WTC11 (cell line): ENCODE measurements around the gene ZNF41. TPM values are rescaled to one million over a fixed set of nuclear protein-coding genes. Genes with fewer than 3 reads are reported as not detected.
"Not testable (repeated sequence)": the region's sequence is repeated elsewhere in the genome, so short reads cannot be mapped to it uniquely, and the experiment has no call there.

ENCODE experiments used
- ATAC-seq: fragments of 200-7000 bp; cut with Tn5 transposase; 2 replicates; pipeline ENCODE4 v1.10.0; 2021; ENCODE audit warnings: mild to moderate bottlenecking, moderate library complexity
- CTCF ChIA-PET: fragments of 300-600 bp; sonication (Branson Sonifier 250); formaldehyde crosslinking; loops from one replicate; lab custom pipeline; 2021; ENCODE audit warnings: antibody characterized with exemption; lab: Charles Lee
- POLR2A ChIA-PET: fragments of 350-600 bp; sonication (Branson Sonifier 250); formaldehyde crosslinking; loops from one replicate; lab custom pipeline; 2021; ENCODE audit warnings: antibody characterized with exemption; lab: Charles Lee
- DNase-seq: peaks from one replicate; pipeline ENCODE4 v3.0.0; 2021; ENCODE audit warnings: low spot score
- H3K27ac Mint-ChIP-seq: 2 replicates; pipeline ENCODE4 v1.8.0; 2021; ENCODE audit warnings: mixed read lengths
- H3K27me3 Mint-ChIP-seq: 2 replicates; pipeline ENCODE4 v1.8.0; 2021; ENCODE audit warnings: low read depth, mild to moderate bottlenecking, moderate library complexity, mixed read lengths
- H3K36me3 Mint-ChIP-seq: 2 replicates; pipeline ENCODE4 v1.8.0; 2021; ENCODE audit warnings: mixed read lengths
- H3K4me1 Mint-ChIP-seq: 2 replicates; pipeline ENCODE4 v1.8.0; 2022; ENCODE audit warnings: mixed read lengths
- H3K4me3 Mint-ChIP-seq: 2 replicates; pipeline ENCODE4 v1.8.0; 2021; ENCODE audit warnings: mild to moderate bottlenecking, moderate library complexity, mixed read lengths
- H3K9me3 Mint-ChIP-seq: 2 replicates; pipeline ENCODE4 v1.8.0; 2021; ENCODE audit warnings: mixed read lengths
- CREB1 ChIP-seq: sonication (generic); formaldehyde crosslinking; IDR thresholded peaks from 2 replicates; pipeline ENCODE4 v1.8.0; 2023; ENCODE audit warnings: mild to moderate bottlenecking, missing genetic modification reagents
- EMX1 ChIP-seq: fragments of 250-450 bp; sonication (Bioruptor Pico); IDR thresholded peaks from 2 replicates; pipeline ENCODE4 v1.8.0; 2021; ENCODE audit warnings: mild to moderate bottlenecking
- FOXK1 ChIP-seq: sonication (generic); formaldehyde crosslinking; IDR thresholded peaks from 2 replicates; pipeline ENCODE4 v1.8.0; 2022; ENCODE audit warnings: mild to moderate bottlenecking, moderate library complexity, missing genetic modification reagents
- HMGA2 ChIP-seq: fragments of 250-450 bp; sonication (Bioruptor Pico); IDR thresholded peaks from 2 replicates; pipeline ENCODE4 v1.4.0; 2021; ENCODE audit warnings: mild to moderate bottlenecking, moderate library complexity
- IRF2 ChIP-seq: sonication (generic); formaldehyde crosslinking; IDR thresholded peaks from 2 replicates; pipeline ENCODE4 v1.8.0; 2022; ENCODE audit warnings: low read depth, missing genetic modification reagents, borderline replicate concordance
- JUN ChIP-seq: sonication (generic); formaldehyde crosslinking; IDR thresholded peaks from 2 replicates; pipeline ENCODE4 v1.8.0; 2023; ENCODE audit warnings: mild to moderate bottlenecking, missing genetic modification reagents
- MXD4 ChIP-seq: fragments of 250-450 bp; sonication (Bioruptor Pico); IDR thresholded peaks from 2 replicates; pipeline ENCODE4 v1.8.0; 2021; ENCODE audit warnings: mild to moderate bottlenecking, moderate library complexity, borderline replicate concordance
- MYBL2 ChIP-seq: sonication (generic); formaldehyde crosslinking; IDR thresholded peaks from 2 replicates; pipeline ENCODE4 v1.8.1; 2023; ENCODE audit warnings: mild to moderate bottlenecking, moderate library complexity, missing genetic modification reagents
- PREB ChIP-seq: sonication (generic); formaldehyde crosslinking; IDR thresholded peaks from 2 replicates; pipeline ENCODE4 v1.8.1; 2022; ENCODE audit warnings: mild to moderate bottlenecking, missing genetic modification reagents, moderate library complexity, borderline replicate concordance
- SMAD3 ChIP-seq: sonication (generic); formaldehyde crosslinking; IDR thresholded peaks from 2 replicates; pipeline ENCODE4 v1.8.0; 2022; ENCODE audit warnings: missing genetic modification reagents, mild to moderate bottlenecking, borderline replicate concordance
- STAT6 ChIP-seq: sonication (generic); formaldehyde crosslinking; conservative IDR thresholded peaks from 2 replicates; pipeline ENCODE4 v1.8.1; 2023; ENCODE audit warnings: mild to moderate bottlenecking, low read depth, missing genetic modification reagents, moderate library complexity
- TEAD4 ChIP-seq: sonication (generic); formaldehyde crosslinking; IDR thresholded peaks from 2 replicates; pipeline ENCODE4 v1.8.0; 2022; ENCODE audit warnings: mild to moderate bottlenecking, missing genetic modification reagents
- ZNF121 ChIP-seq: sonication (generic); formaldehyde crosslinking; IDR thresholded peaks from 2 replicates; pipeline ENCODE4 v1.8.0; 2023; ENCODE audit warnings: missing genetic modification reagents
- ZNF396 ChIP-seq: fragments of 250-450 bp; sonication (Bioruptor Pico); IDR thresholded peaks from 2 replicates; pipeline ENCODE4 v1.8.0; 2021; ENCODE audit warnings: mild to moderate bottlenecking, moderate library complexity, borderline replicate concordance
- ZNF423 ChIP-seq: fragments of 250-450 bp; sonication (Bioruptor Pico); IDR thresholded peaks from 2 replicates; pipeline ENCODE4 v2.1.2; 2022; ENCODE audit warnings: mild to moderate bottlenecking, moderate library complexity
- total RNA-seq: library from RNA; stranded (reverse); gene quantifications from 3 replicates; pipeline ENCODE4 v1.2.3, GENCODE V29; 2021
- TF ChIP-seq, protein P1 (sequence below): fragments of 250-450 bp; sonication (Bioruptor Pico); IDR thresholded peaks from 2 replicates; pipeline ENCODE4 v1.8.0; 2021; ENCODE audit warnings: mild to moderate bottlenecking
- TF ChIP-seq, protein P2 (sequence below): sonication (generic); formaldehyde crosslinking; IDR thresholded peaks from 2 replicates; pipeline ENCODE4 v1.8.1; 2023; ENCODE audit warnings: mild to moderate bottlenecking, missing genetic modification reagents, moderate library complexity
- TF ChIP-seq, protein P3 (sequence below): sonication (generic); formaldehyde crosslinking; IDR thresholded peaks from 2 replicates; pipeline ENCODE4 v1.8.0; 2023; ENCODE audit warnings: missing genetic modification reagents

The ZNF41 gene
- total RNA-seq, 1 experiment from 2014 or later: 4.9 TPM

DNA sequence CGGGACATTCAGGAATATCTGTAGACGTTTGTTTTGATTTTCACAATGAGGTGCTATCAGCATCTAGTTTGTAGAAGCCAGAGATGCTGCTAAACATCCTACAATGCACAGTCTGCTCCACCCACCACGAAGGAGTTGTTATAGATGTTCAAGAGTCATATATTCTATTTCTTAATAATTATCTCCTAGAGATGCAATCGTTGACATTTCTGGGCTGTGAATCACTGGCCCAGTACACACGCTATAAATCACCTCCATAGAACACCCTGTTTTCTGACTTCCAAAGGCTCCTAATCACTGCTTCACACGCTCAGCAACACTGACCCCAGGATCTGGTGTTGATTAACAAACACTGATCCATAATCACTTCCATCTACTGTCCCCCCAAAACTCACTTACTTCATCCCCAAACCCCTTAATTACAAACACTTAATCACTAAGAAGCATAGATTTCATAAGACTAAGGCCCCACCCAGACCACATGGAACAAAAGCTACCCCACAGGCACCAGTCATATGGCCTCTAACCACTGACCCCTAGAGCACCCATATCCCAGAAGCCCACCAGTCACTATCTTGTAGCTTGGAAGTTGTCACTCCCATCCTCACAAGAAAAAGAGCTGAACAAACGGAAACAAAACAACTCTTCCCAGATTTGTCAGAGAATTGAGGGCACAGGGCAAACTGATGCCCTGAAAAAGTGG is 31.7 kb upstream of the ZNF41 start:
- ChIA-PET CTCF (interaction anchor here (0.6 to 1.2 kb wide), 3 partner anchors 9 to 18 kb away, joined by 3 to 9 read pairs (median 4); no protein-coding TSS in a partner anchor), POLR2A (no interaction called here)
- peaks cover 13% of the 10 kb centered on the region for H3K4me1 Mint-ChIP-seq
- H3K4me3 Mint-ChIP-seq: peak overlapping the region; percentile 86
- H3K27me3 Mint-ChIP-seq: no peaks in the 10 kb centered on the region
- DNase-seq (no peak), ATAC-seq (no peak)
- H3K27ac Mint-ChIP-seq: no peak overlapping the region
- no peak for TF ChIP-seq FOXK1 (CRISPR knock-in tag)
- no peak for TF ChIP-seq JUN (CRISPR knock-in tag)
- no peak for TF ChIP-seq EMX1 (CRISPR knock-in tag)
- TF ChIP-seq SMAD3 (CRISPR knock-in tag): no peak
- TF ChIP-seq IRF2: no peak
- no peaks in the 10 kb centered on the region for H3K9me3 Mint-ChIP-seq
- no peaks in the 10 kb centered on the region for H3K36me3 Mint-ChIP-seq

DNA sequence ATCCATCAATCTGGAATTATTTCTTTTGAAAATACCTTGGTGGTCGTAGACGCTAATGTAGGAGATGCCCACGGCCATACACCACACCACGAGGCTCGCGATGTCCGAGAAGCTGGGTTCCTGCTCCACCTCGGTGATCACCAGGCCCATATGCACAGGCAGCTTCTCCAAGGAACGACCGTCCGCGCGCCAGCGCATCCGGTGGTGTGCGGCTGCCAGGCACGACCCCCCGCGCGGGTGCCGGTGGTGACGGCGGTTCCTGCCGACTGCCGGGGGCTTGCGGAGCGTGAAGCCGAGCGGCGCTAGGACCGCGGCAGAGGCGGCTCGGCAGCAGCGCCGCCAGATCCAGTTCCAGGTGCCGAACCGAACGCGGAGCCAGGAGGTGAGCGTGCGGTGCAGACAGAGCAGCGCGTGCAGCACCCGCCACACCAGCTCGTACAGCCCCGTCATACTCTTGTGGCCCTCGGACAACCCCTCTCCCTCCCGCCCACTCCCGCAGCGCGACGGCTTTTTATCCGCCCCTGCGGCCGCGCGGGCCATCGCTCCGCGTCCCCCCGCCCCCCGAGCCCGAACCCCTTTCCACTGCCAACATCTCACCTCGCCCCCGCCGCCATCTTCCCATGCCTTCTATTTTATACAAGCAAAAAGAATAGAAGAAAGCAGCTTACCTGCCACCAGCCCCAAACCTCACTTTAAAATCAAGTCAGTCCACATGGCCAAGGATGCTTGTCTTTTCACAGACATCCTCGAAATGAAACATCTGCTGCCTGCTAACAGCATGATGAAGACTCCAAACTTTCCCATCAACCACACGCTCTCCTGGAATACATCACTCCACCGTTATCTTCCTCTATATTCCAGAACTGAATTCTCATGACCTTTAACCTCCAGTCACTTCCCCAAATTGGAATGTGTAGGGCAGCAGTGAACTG is 30.3 kb upstream of the ZNF41 start:
- not testable (repeated sequence) for H3K36me3 Mint-ChIP-seq, H3K9me3 Mint-ChIP-seq, H3K27me3 Mint-ChIP-seq
- DNase-seq (peak; percentile 16), ATAC-seq (peak; percentile 93)
- H3K27ac Mint-ChIP-seq: peak overlapping the region; percentile 86; the same call in 1 of the 2 replicates
- H3K4me1 Mint-ChIP-seq: peaks cover 13% of the 10 kb centered on the region
- peak overlapping the region; percentile 86 for H3K4me3 Mint-ChIP-seq
- POLR2A ChIA-PET: interaction anchor here (0.6 kb wide), 1 partner anchor 13 kb away, joined by 4 read pairs; no protein-coding TSS in a partner anchor
- CTCF ChIA-PET: interaction anchor here (0.7 kb wide), 1 partner anchor 10 kb away, joined by 4 read pairs; no protein-coding TSS in a partner anchor

GRCh38 chrX:47512383-47512782 is 29.4 kb upstream of the ZNF41 start:
- H3K27ac Mint-ChIP-seq, H3K9me3 Mint-ChIP-seq, H3K36me3 Mint-ChIP-seq, ATAC-seq, H3K27me3 Mint-ChIP-seq, CTCF ChIA-PET, DNase-seq, POLR2A ChIA-PET: not testable (repeated sequence)
- H3K4me3 Mint-ChIP-seq: peak overlapping the region; percentile 86
- peaks cover 13% of the 10 kb centered on the region for H3K4me1 Mint-ChIP-seq

- Mint-ChIP-seq H3K36me3 (no peaks in the 10 kb centered on the region), H3K4me1 (peaks cover 9% of the 10 kb centered on the region), H3K27me3 (no peaks in the 10 kb centered on the region), H3K9me3 (no peaks in the 10 kb centered on the region), H3K27ac (no peak overlapping the region), H3K4me3 (no peak overlapping the region)
- ATAC-seq (no peak), DNase-seq (no peak)
- CTCF ChIA-PET: no interaction called here
- POLR2A ChIA-PET: no interaction called here
- TF ChIP-seq, protein P1, sequence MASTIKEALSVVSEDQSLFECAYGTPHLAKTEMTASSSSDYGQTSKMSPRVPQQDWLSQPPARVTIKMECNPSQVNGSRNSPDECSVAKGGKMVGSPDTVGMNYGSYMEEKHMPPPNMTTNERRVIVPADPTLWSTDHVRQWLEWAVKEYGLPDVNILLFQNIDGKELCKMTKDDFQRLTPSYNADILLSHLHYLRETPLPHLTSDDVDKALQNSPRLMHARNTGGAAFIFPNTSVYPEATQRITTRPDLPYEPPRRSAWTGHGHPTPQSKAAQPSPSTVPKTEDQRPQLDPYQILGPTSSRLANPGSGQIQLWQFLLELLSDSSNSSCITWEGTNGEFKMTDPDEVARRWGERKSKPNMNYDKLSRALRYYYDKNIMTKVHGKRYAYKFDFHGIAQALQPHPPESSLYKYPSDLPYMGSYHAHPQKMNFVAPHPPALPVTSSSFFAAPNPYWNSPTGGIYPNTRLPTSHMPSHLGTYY: no peak
- TF ChIP-seq TEAD4 (CRISPR knock-in tag) (no peak), PREB (CRISPR knock-in tag) (no peak), CREB1 (no peak), MXD4 (CRISPR knock-in tag) (no peak), ZNF396 (no peak), ZNF121 (CRISPR knock-in tag) (no peak), HMGA2 (CRISPR knock-in tag) (no peak), MYBL2 (CRISPR knock-in tag) (no peak), STAT6 (CRISPR knock-in tag) (no peak), ZNF423 (CRISPR knock-in tag) (no peak)
- TF ChIP-seq, protein P2, sequence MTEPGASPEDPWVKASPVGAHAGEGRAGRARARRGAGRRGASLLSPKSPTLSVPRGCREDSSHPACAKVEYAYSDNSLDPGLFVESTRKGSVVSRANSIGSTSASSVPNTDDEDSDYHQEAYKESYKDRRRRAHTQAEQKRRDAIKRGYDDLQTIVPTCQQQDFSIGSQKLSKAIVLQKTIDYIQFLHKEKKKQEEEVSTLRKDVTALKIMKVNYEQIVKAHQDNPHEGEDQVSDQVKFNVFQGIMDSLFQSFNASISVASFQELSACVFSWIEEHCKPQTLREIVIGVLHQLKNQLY (CRISPR knock-in tag): no peak
- TF ChIP-seq, protein P3, sequence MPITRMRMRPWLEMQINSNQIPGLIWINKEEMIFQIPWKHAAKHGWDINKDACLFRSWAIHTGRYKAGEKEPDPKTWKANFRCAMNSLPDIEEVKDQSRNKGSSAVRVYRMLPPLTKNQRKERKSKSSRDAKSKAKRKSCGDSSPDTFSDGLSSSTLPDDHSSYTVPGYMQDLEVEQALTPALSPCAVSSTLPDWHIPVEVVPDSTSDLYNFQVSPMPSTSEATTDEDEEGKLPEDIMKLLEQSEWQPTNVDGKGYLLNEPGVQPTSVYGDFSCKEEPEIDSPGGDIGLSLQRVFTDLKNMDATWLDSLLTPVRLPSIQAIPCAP: no peak
Observed at GRCh38 chrX:47507153-47507867, 24.3 kb upstream of the ZNF41 start.
